T47D (cell line): ENCODE results near the gene DAO.
A peak's percentile ranks its signal among the peaks of the same experiment; 100 is the strongest.

Experiments used
- DNase-seq, 2 experiments: peaks; one replicate each; pipeline versions ENCODE4 v3.0.0 to v3.0.0-alpha.2; 2011 to 2012; ENCODE audit warnings: low read depth in 1 of 2, low spot score in 1 of 2
- JUND ChIP-seq: IDR thresholded peaks from 2 replicates; pipeline ENCODE4 v1.6.1; 2012; ENCODE audit warnings: low read depth
- in situ Hi-C: cut with HindIII; loops from 2 replicates; pipeline ENCODE4 v1.10.0; 2016; ENCODE audit warnings: low sequenced_read_pairs, low pct_unique_long_range_greater_than_20kb

Gene DAO

GRCh38 chr12:108879615-108880254 lies at the start of gene DAO:
Gene DAO (plus strand): TSS chr12:108880092. CDS start chr12:108885007, 4,915 bp downstream.
- TF ChIP-seq JUND: no peak
- no peak for DNase-seq
- in situ Hi-C loops: no loop called here

- no peak for DNase-seq
- in situ Hi-C loops: no loop called here
- no peak for TF ChIP-seq JUND
Observed at GRCh38 chr12:108831309-108831991, 48.4 kb upstream of the DAO start.

GRCh38 chr12:108832208-108832607 lies 47.7 kb upstream of the DAO start:
- no peak for DNase-seq
- TF ChIP-seq JUND: no peak
- in situ Hi-C loops: no loop called here

GRCh38 chr12:108832730-108833354 lies 47.0 kb upstream of the DAO start:
- TF ChIP-seq JUND: no peak
- in situ Hi-C loops: no loop called here
- DNase-seq: peak in 1 of 2 experiments; percentile 14

- in situ Hi-C loops: no loop called here
- TF ChIP-seq JUND: no peak
- no peak for DNase-seq
Observed at GRCh38 chr12:108833355-108833733, 46.5 kb upstream of the DAO start.

- TF ChIP-seq JUND: no peak
- in situ Hi-C loops: no loop called here
- DNase-seq: no peak
Observed at GRCh38 chr12:108833757-108834472, 46.0 kb upstream of the DAO start.

- no peak for DNase-seq
- in situ Hi-C loops: no loop called here
- TF ChIP-seq JUND: no peak
Observed at GRCh38 chr12:108835860-108836634, 43.8 kb upstream of the DAO start.

- in situ Hi-C loops: no loop called here
- DNase-seq: no peak
- TF ChIP-seq JUND: no peak
Observed at GRCh38 chr12:108837239-108837638, 42.7 kb upstream of the DAO start.

- no peak for TF ChIP-seq JUND
- in situ Hi-C loops: no loop called here
- DNase-seq: no peak
Observed at GRCh38 chr12:108837680-108838079, 42.2 kb upstream of the DAO start.

GRCh38 chr12:108838194-108839017 lies 41.5 kb upstream of the DAO start:
- in situ Hi-C loops: no loop called here
- TF ChIP-seq JUND: no peak
- no peak for DNase-seq

- in situ Hi-C loops: no loop called here
- no peak for TF ChIP-seq JUND
- no peak for DNase-seq
Observed at GRCh38 chr12:108839018-108839889, 40.6 kb upstream of the DAO start.
